BE2C (cell line): ENCODE results near the gene EHBP1.
A peak's percentile ranks its signal among the peaks of the same experiment; 100 is the strongest.

Source experiments
- DNase-seq: peaks from one replicate; pipeline ENCODE4 v3.0.0-alpha.2; 2020
- H3K27me3 ChIP-seq: fragments of 250-450 bp; sonication (Bioruptor Pico); 2 replicates; pipeline ENCODE4 v1.5.1; 2020; ENCODE audit warnings: mild to moderate bottlenecking
- H3K36me3 ChIP-seq: fragments of 250-450 bp; sonication (Bioruptor Pico); 2 replicates; pipeline ENCODE4 v1.5.1; 2020; ENCODE audit warnings: mild to moderate bottlenecking
- H3K4me1 ChIP-seq: fragments of 250-450 bp; sonication (Bioruptor Pico); 2 replicates; pipeline ENCODE4 v1.5.1; 2020
- H3K4me3 ChIP-seq: 2 replicates; pipeline ENCODE4 v1.5.1; 2011; ENCODE audit warnings: low read depth, low read length
- H3K9me3 ChIP-seq: fragments of 250-450 bp; sonication (Bioruptor Pico); 2 replicates; pipeline ENCODE4 v1.5.1; 2020
- CTCF ChIP-seq: IDR thresholded peaks from 2 replicates; pipeline ENCODE4 v1.5.1; 2012; ENCODE audit warnings: mild to moderate bottlenecking, low read depth, low read length

Gene EHBP1

DNA sequence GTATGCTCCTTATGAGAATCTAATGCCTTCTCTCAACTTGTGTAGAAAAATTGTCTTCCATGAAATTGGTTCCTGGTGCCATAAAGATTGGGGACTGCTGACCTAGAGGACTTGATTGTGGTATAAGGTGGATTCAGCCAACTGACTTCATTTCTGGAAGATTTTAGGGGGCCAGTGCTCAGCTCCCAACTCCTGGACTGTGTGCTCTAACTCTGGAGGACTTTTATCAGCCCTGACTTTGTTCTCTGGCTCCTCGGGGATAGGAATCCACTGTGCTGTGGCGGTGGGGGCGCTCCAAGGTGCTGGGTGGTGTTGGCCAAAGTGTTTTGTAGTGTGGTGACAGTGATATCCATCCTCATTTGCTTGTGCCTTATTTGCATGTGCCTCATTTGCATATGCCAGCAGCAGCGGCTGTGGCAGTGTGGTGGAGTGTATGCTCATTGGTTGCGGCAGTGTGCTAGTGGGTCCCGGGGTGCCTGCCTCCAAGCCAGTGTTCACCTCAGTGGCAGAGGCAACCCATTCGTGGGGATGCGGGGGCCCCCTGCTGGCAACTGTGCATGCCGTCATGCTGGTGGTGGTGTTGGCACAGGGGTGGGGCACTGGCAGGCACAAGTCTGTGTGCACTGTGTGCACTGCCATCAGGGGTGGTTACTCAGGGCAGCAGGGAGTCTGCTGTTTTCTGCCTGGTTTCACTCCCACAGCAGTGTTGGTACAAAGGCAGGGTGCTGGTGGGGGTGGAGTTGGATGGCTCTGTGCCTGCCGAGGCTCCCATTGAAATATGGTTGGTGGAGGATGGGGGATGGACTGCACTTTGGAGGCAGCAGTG lies 19.6 kb downstream of the EHBP1 start:
- H3K4me3 ChIP-seq = no peak overlapping the region
- H3K27me3 ChIP-seq = no peaks in the 10 kb centered on the region
- no peaks in the 10 kb centered on the region for H3K9me3 ChIP-seq
- no peak; the same call in 1 of the 2 replicates for TF ChIP-seq CTCF
- no peaks in the 10 kb centered on the region for H3K36me3 ChIP-seq
- H3K4me1 ChIP-seq = no peaks in the 10 kb centered on the region
- peak; percentile 23 for DNase-seq

GRCh38 chr2:62725712-62726055 lies 20.2 kb downstream of the EHBP1 start:
- Histone ChIP-seq H3K27me3 (no peaks in the 10 kb centered on the region), H3K36me3 (no peaks in the 10 kb centered on the region), H3K9me3 (no peaks in the 10 kb centered on the region), H3K4me3 (no peak overlapping the region), H3K4me1 (no peaks in the 10 kb centered on the region)
- TF ChIP-seq CTCF = no peak
- no peak for DNase-seq

- H3K4me1 ChIP-seq = no peaks in the 10 kb centered on the region
- H3K36me3 ChIP-seq = no peaks in the 10 kb centered on the region
- no peak for TF ChIP-seq CTCF
- H3K27me3 ChIP-seq = no peaks in the 10 kb centered on the region
- DNase-seq = no peak
- H3K9me3 ChIP-seq = no peaks in the 10 kb centered on the region
- H3K4me3 ChIP-seq = no peak overlapping the region
These were observed 21.9 kb downstream of the EHBP1 start for GRCh38 chr2:62727259-62727867.

DNA sequence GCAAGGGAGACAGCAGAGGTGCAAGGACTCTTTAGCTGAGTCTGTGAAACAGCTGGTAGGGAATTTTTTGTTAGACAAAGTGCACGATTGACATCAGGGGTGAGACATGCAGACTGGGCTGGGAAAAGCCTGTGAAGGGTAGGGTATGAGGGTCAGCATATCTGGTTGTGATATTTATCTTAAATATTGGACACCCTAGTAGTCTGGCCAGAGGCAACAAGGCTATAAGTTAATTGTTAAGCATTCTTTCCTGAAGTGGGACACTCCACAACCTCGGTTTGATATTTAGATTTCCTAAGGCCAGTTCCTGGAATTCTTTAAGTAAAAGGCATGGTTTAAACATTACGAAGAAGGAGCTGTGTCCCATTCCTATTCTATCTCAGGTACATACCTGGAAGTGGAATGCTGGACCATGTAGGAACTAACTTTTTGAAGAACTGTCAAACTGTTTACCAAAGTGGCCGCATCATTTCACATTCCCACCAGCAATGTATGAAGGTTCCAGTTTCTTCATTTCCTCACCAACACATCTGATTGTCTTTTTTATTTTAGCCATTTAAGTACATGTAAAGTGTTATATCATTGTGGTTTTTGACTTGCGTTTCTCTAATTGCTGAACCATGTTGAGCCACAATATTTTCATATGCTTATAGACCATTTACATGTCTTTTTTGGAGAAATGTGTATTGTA lies 22.5 kb downstream of the EHBP1 start:
- Histone ChIP-seq H3K9me3 (no peaks in the 10 kb centered on the region), H3K4me1 (no peaks in the 10 kb centered on the region), H3K4me3 (no peak overlapping the region), H3K36me3 (no peaks in the 10 kb centered on the region), H3K27me3 (no peaks in the 10 kb centered on the region)
- no peak for TF ChIP-seq CTCF
- no peak for DNase-seq

GRCh38 chr2:62731275-62731674 lies 25.8 kb downstream of the EHBP1 start:
- no peaks in the 10 kb centered on the region for H3K9me3 ChIP-seq
- no peak overlapping the region for H3K4me3 ChIP-seq
- H3K4me1 ChIP-seq = no peaks in the 10 kb centered on the region
- no peaks in the 10 kb centered on the region for H3K36me3 ChIP-seq
- DNase-seq = no peak
- H3K27me3 ChIP-seq = no peaks in the 10 kb centered on the region
- no peak for TF ChIP-seq CTCF
